Smooth muscle cell (in vitro differentiated cells): Measurements from ENCODE around the gene PREP. TPM values are rescaled to one million over a fixed set of nuclear protein-coding genes. Genes with fewer than 3 reads are reported as not detected.

Source experiments
- DNase-seq: peaks from one replicate; lab custom pipeline; 2025; ENCODE audit not compliant: unreplicated experiment; lab: John Stamatoyannopoulos, UW
- H2AFZ ChIP-seq: fragments of 200-600 bp; sonication (generic); 2 replicates; pipeline ENCODE4 v1.6.0; 2016; ENCODE audit warnings: antibody characterized with exemption, low read depth, mild to moderate bottlenecking
- H3F3A ChIP-seq: fragments of 200-600 bp; sonication (generic); 2 replicates; pipeline ENCODE4 v1.6.0; 2017; ENCODE audit warnings: antibody characterized with exemption, low read depth
- H3K27ac ChIP-seq: fragments of 200-600 bp; sonication (generic); 2 replicates; pipeline ENCODE4 v1.5.1; 2016; ENCODE audit warnings: low read depth, mild to moderate bottlenecking
- H3K27me3 ChIP-seq: fragments of 200-600 bp; sonication (generic); 2 replicates; pipeline ENCODE4 v1.6.1; 2016; ENCODE audit warnings: low read depth, mild to moderate bottlenecking
- H3K36me3 ChIP-seq: fragments of 200-600 bp; sonication (generic); 2 replicates; pipeline ENCODE4 v1.5.1; 2016; ENCODE audit warnings: low read depth
- H3K4me1 ChIP-seq: fragments of 200-600 bp; sonication (generic); 2 replicates; pipeline ENCODE4 v1.5.1; 2016; ENCODE audit warnings: low read depth
- H3K4me2 ChIP-seq: fragments of 200-600 bp; sonication (generic); 2 replicates; pipeline ENCODE4 v1.6.0; 2016; ENCODE audit warnings: mild to moderate bottlenecking
- H3K4me3 ChIP-seq: fragments of 200-600 bp; sonication (generic); 2 replicates; pipeline ENCODE4 v1.5.1; 2016; ENCODE audit warnings: mild to moderate bottlenecking
- H3K79me2 ChIP-seq: fragments of 200-600 bp; sonication (generic); 2 replicates; pipeline ENCODE4 v1.6.0; 2016; ENCODE audit warnings: low read depth, mild to moderate bottlenecking
- H3K9ac ChIP-seq: fragments of 200-600 bp; sonication (generic); 2 replicates; pipeline ENCODE4 v1.6.0; 2016; ENCODE audit warnings: low read depth
- H3K9me3 ChIP-seq: fragments of 200-600 bp; sonication (generic); replicated peaks from 2 replicates; pipeline ENCODE4 v1.5.1; 2016; ENCODE audit warnings: low read depth
- H4K20me1 ChIP-seq: fragments of 200-600 bp; sonication (generic); 2 replicates; pipeline ENCODE4 v1.6.0; 2016; ENCODE audit warnings: low read depth
- CTCF ChIP-seq: fragments of 200-600 bp; sonication (generic); IDR thresholded peaks from 2 replicates; pipeline ENCODE4 v1.5.1; 2017; ENCODE audit warnings: borderline replicate concordance, mild to moderate bottlenecking, antibody characterized with exemption; ENCODE audit not compliant: insufficient read depth, poor library complexity, severe bottlenecking
- WGBS: methylation state at CpG from one replicate; pipeline ENCODE4 v1.1.7; 2016; ENCODE audit warnings: low lambda C conversion rate; 5-methylcytosine and 5-hydroxymethylcytosine counted together
- polyA plus RNA-seq: library from polyadenylated mRNA; unstranded; fragments of >200 nt; fragmentation: Nextera tagmentation; extraction: Ambion mirVana; gene quantifications from 2 replicates; pipeline ENCODE4 v1.2.1, GENCODE V29; 2016
- total RNA-seq: library from RNA; depleted of rRNA; stranded (reverse); fragments of >200 nt; gene quantifications from 2 replicates; pipeline ENCODE4 v1.2.3, GENCODE V29; 2014

PREP gene
- total and polyA plus RNA-seq, 2 experiments from 2014 or later: 23.4 to 33.2 TPM

- no peak for TF ChIP-seq CTCF
- 94% methylated on average over 3 of the region's 3 CpGs for WGBS
- Histone ChIP-seq H3K4me3 (no peak overlapping the region), H3K9me3 (no peaks in the 10 kb centered on the region), H3K4me1 (no peaks in the 10 kb centered on the region), H3K27ac (no peak overlapping the region), H4K20me1 (peaks cover 24% of the 10 kb centered on the region), H3K79me2 (no peaks in the 10 kb centered on the region), H3K9ac (no peak overlapping the region), H3K4me2 (no peak overlapping the region), H3K36me3 (no peaks in the 10 kb centered on the region), H3F3A (no peaks in the 10 kb centered on the region), H3K27me3 (no peaks in the 10 kb centered on the region), H2AFZ (no peak overlapping the region)
- no peak for DNase-seq
These were observed 98.5 kb downstream of the PREP start for GRCh38 chr6:105304366-105304765.

- Histone ChIP-seq H3K9ac (no peak overlapping the region), H3K4me1 (no peaks in the 10 kb centered on the region), H3K36me3 (no peaks in the 10 kb centered on the region), H3K4me2 (no peak overlapping the region), H3K4me3 (no peak overlapping the region), H3K79me2 (no peaks in the 10 kb centered on the region), H3F3A (no peaks in the 10 kb centered on the region), H2AFZ (no peak overlapping the region), H3K27me3 (no peaks in the 10 kb centered on the region), H3K27ac (no peak overlapping the region), H3K9me3 (no peaks in the 10 kb centered on the region), H4K20me1 (peaks cover 19% of the 10 kb centered on the region)
- TF ChIP-seq CTCF: no peak
- DNase-seq: no peak
- 90% methylated on average over 16 of the region's 16 CpGs for WGBS
These were observed 100.2 kb downstream of the PREP start for GRCh38 chr6:105302617-105303128.

- TF ChIP-seq CTCF: no peak
- DNase-seq: no peak
- H3K4me1 ChIP-seq: no peaks in the 10 kb centered on the region
- no peak overlapping the region for H3K4me3 ChIP-seq
- peaks cover 19% of the 10 kb centered on the region for H4K20me1 ChIP-seq
- H3K27ac ChIP-seq: no peak overlapping the region
- no peaks in the 10 kb centered on the region for H3K9me3 ChIP-seq
- H2AFZ ChIP-seq: no peak overlapping the region
- H3K9ac ChIP-seq: no peak overlapping the region
- no peaks in the 10 kb centered on the region for H3K79me2 ChIP-seq
- H3K4me2 ChIP-seq: no peak overlapping the region
- 97% methylated on average over 18 of the region's 18 CpGs for WGBS
- no peaks in the 10 kb centered on the region for H3K36me3 ChIP-seq
- H3F3A ChIP-seq: no peaks in the 10 kb centered on the region
- H3K27me3 ChIP-seq: no peaks in the 10 kb centered on the region
These were observed 100.9 kb downstream of the PREP start for GRCh38 chr6:105301756-105302616.
